ENCODE results near the gene IMP3. TPM values are rescaled to one million over a fixed set of nuclear protein-coding genes. Genes with fewer than 3 reads are reported as not detected.

The IMP3 gene
- total RNA-seq, 1 experiment from 2014 or later: 84.5 TPM

- POLR2A ChIA-PET (ENCODE audit: low non-redundant PET): no interaction called here
- CTCF ChIA-PET: no interaction called here
- no TSS peak for BruUV-seq (replicated peaks)
Measured at GRCh38 chr15:75661756-75662140, 21.7 kb upstream of the IMP3 start.

GRCh38 chr15:75661100-75661755 is 21.2 kb upstream of the IMP3 start:
- no TSS peak for BruUV-seq (replicated peaks)
- intact Hi-C loops (cut with micrococcal nuclease; ENCODE audit: unreplicated experiment): loop anchor here (10.0 kb wide), 1 partner anchor 636 kb away; the partner anchor contains the start of gene PPCDC

More at GRCh38 chr15:75661756-75662140, 21.7 kb upstream of the IMP3 start:
- Histone ChIP-seq H3K27me3 (replicated peaks; ENCODE audit: insufficient read depth, low read depth, low read length, poor library complexity) (no peaks in the 10 kb centered on the region), H3K4me1 (ENCODE audit: insufficient read depth, low read length, poor library complexity, severe bottlenecking) (peaks cover 5% of the 10 kb centered on the region), H3K36me3 (ENCODE audit: insufficient read depth, low read length, poor library complexity, severe bottlenecking) (no peaks in the 10 kb centered on the region), H3K9me3 (ENCODE audit: low read depth, low read length, poor library complexity, severe bottlenecking) (no peaks in the 10 kb centered on the region), H3K4me3 (ENCODE audit: low read depth, low read length, poor library complexity, severe bottlenecking) (no peak overlapping the region), H3K27ac (ENCODE audit: low read depth, low read length, poor library complexity, severe bottlenecking) (no peak overlapping the region)
- DNase-seq (ENCODE audit: low spot score): no peak
- intact Hi-C loops (cut with micrococcal nuclease; ENCODE audit: unreplicated experiment): loop anchor here (10.0 kb wide), 1 partner anchor 637 kb away; the partner anchor contains the start of gene PPCDC
- TF ChIP-seq EZH2 (IDR thresholded peaks at IDR 0.05; ENCODE audit: borderline replicate concordance, low read depth, low read length, poor library complexity, severe bottlenecking): no peak
- TF ChIP-seq CTCF (conservative IDR thresholded peaks at IDR 0.05; ENCODE audit: low read depth, low read length): no peak

GRCh38 chr15:75659928-75660645 is 20.1 kb upstream of the IMP3 start:
- ChIA-PET POLR2A (ENCODE audit: low non-redundant PET) (no interaction called here), CTCF (no interaction called here)
- TF ChIP-seq CTCF (conservative IDR thresholded peaks at IDR 0.05; ENCODE audit: low read depth, low read length) (no peak), EZH2 (IDR thresholded peaks at IDR 0.05; ENCODE audit: borderline replicate concordance, low read depth, low read length, poor library complexity, severe bottlenecking) (no peak)
- Histone ChIP-seq H3K4me3 (ENCODE audit: low read depth, low read length, poor library complexity, severe bottlenecking) (no peak overlapping the region), H3K9me3 (ENCODE audit: low read depth, low read length, poor library complexity, severe bottlenecking) (no peaks in the 10 kb centered on the region), H3K27ac (ENCODE audit: low read depth, low read length, poor library complexity, severe bottlenecking) (no peak overlapping the region), H3K36me3 (ENCODE audit: insufficient read depth, low read length, poor library complexity, severe bottlenecking) (no peaks in the 10 kb centered on the region), H3K4me1 (ENCODE audit: insufficient read depth, low read length, poor library complexity, severe bottlenecking) (no peaks in the 10 kb centered on the region), H3K27me3 (replicated peaks; ENCODE audit: insufficient read depth, low read depth, low read length, poor library complexity) (no peaks in the 10 kb centered on the region)
- intact Hi-C loops (cut with micrococcal nuclease; ENCODE audit: unreplicated experiment): loop anchor here (10.0 kb wide), 1 partner anchor 635 kb away; the partner anchor contains the start of gene PPCDC
- DNase-seq (ENCODE audit: low spot score): no peak
- BruUV-seq (replicated peaks): no TSS peak

More at GRCh38 chr15:75661100-75661755, 21.2 kb upstream of the IMP3 start:
- Histone ChIP-seq H3K4me1 (ENCODE audit: insufficient read depth, low read length, poor library complexity, severe bottlenecking) (peaks cover under 1% of the 10 kb centered on the region), H3K27ac (ENCODE audit: low read depth, low read length, poor library complexity, severe bottlenecking) (no peak overlapping the region), H3K27me3 (replicated peaks; ENCODE audit: insufficient read depth, low read depth, low read length, poor library complexity) (no peaks in the 10 kb centered on the region), H3K36me3 (ENCODE audit: insufficient read depth, low read length, poor library complexity, severe bottlenecking) (no peaks in the 10 kb centered on the region), H3K4me3 (ENCODE audit: low read depth, low read length, poor library complexity, severe bottlenecking) (no peak overlapping the region), H3K9me3 (ENCODE audit: low read depth, low read length, poor library complexity, severe bottlenecking) (no peaks in the 10 kb centered on the region)
- no peak for TF ChIP-seq EZH2 (IDR thresholded peaks at IDR 0.05; ENCODE audit: borderline replicate concordance, low read depth, low read length, poor library complexity, severe bottlenecking)
- TF ChIP-seq CTCF (conservative IDR thresholded peaks at IDR 0.05; ENCODE audit: low read depth, low read length): no peak
- CTCF ChIA-PET: no interaction called here
- POLR2A ChIA-PET (ENCODE audit: low non-redundant PET): no interaction called here
- DNase-seq (ENCODE audit: low spot score): no peak
